Uterus (tissue), 4 donors: ENCODE results near the gene MTUS2. TPM values are rescaled to one million over a fixed set of nuclear protein-coding genes. Genes with fewer than 3 reads are reported as not detected.

ENCODE experiments used
- DNase-seq, 2 donors: peaks; one replicate each; pipeline ENCODE4 v3.0.0-alpha.2; 2019 to 2020
- H3K27ac ChIP-seq, 2 donors: fragments of 200-600 bp; sonication (generic); 1 replicate in 1 of 2; 2 replicates in 1 of 2; pipeline ENCODE4 v1.5.1; 2016 to 2018
- H3K27me3 ChIP-seq, 2 donors: fragments of 200-600 bp; sonication (generic); one replicate each; pipeline ENCODE4 v1.5.1; 2018 to 2019; ENCODE audit warnings: control low read depth in 1 of 2
- H3K36me3 ChIP-seq, 2 donors: fragments of 200-600 bp; sonication (generic); one replicate each; pipeline ENCODE4 v1.5.1; 2019; ENCODE audit warnings: control low read depth in 1 of 2
- H3K4me1 ChIP-seq, 2 donors: fragments of 200-600 bp; sonication (generic); one replicate each; pipeline ENCODE4 v1.5.1; 2018 to 2019; ENCODE audit warnings: control low read depth in 1 of 2
- H3K4me3 ChIP-seq, 2 donors: fragments of 200-600 bp; sonication (generic); 1 replicate in 1 of 2; 2 replicates in 1 of 2; pipeline ENCODE4 v1.5.1; 2018 to 2019; ENCODE audit warnings: mild to moderate bottlenecking in 1 of 2
- H3K9me3 ChIP-seq, 2 donors: fragments of 200-600 bp; sonication (generic); one replicate each; pipeline ENCODE4 v1.5.1; 2019; ENCODE audit warnings: control low read depth in 1 of 2
- CTCF ChIP-seq, 4 experiments: fragments of 200-600 bp in 2 of 4; fragments of 450-650 bp in 2 of 4; sonication (generic) in 2 of 4; IDR thresholded peaks; one replicate each; pipeline ENCODE4 v1.5.1; 2016 to 2019; ENCODE audit warnings: antibody characterized with exemption in 4 of 4, mild to moderate bottlenecking in 2 of 4, moderate library complexity in 1 of 4
- POLR2A ChIP-seq, 2 donors: fragments of 450-650 bp; IDR thresholded peaks; one replicate each; pipeline ENCODE4 v1.6.1; 2016; ENCODE audit warnings: antibody characterized with exemption in 2 of 2, mild to moderate bottlenecking in 1 of 2, moderate library complexity in 1 of 2
- intact Hi-C: fragments of 100-400 bp; cut with DNase I; formaldehyde crosslinking; loops from one replicate; pipeline ENCODE4 v1.15.1; 2023; ENCODE audit warnings: low total_unique reads
- total RNA-seq, 4 donors: library from RNA; depleted of rRNA in 3 of 4; stranded (reverse); fragments of >200 nt in 3 of 4; gene quantifications; one replicate each; pipeline versions ENCODE4 v1.1.0 to v1.2.4, GENCODE V29; 2014 to 2023
- donor health status: DM: yes; HTN: yes; CAD: no.

Gene MTUS2
- total RNA-seq, 4 donors from 2014 or later = 0.26 to 4.0 (median 3.6) TPM; not detected in 1

GRCh38 chr13:29473166-29473565 lies 653.0 kb downstream of the MTUS2 start:
- H3K27me3 ChIP-seq = no peaks in the 10 kb centered on the region
- intact Hi-C loops = no loop called here
- no peaks in the 10 kb centered on the region for H3K9me3 ChIP-seq
- no peaks in the 10 kb centered on the region for H3K36me3 ChIP-seq
- no peak overlapping the region for H3K27ac ChIP-seq
- H3K4me1 ChIP-seq = no peaks in the 10 kb centered on the region
- DNase-seq = no peak
- TF ChIP-seq POLR2A (IDR thresholded peaks at IDR 0.05) (no peak), CTCF (IDR thresholded peaks at IDR 0.05) (no peak)
- H3K4me3 ChIP-seq = no peak overlapping the region

- Histone ChIP-seq H3K27me3 (no peaks in the 10 kb centered on the region), H3K4me3 (no peak overlapping the region), H3K36me3 (no peaks in the 10 kb centered on the region), H3K9me3 (no peaks in the 10 kb centered on the region), H3K4me1 (no peaks in the 10 kb centered on the region), H3K27ac (no peak overlapping the region)
- no peak for TF ChIP-seq CTCF (IDR thresholded peaks at IDR 0.05)
- TF ChIP-seq POLR2A (IDR thresholded peaks at IDR 0.05) = no peak
- DNase-seq = no peak
- intact Hi-C loops = no loop called here
Measured at GRCh38 chr13:29474991-29475390, 654.9 kb downstream of the MTUS2 start.

GRCh38 chr13:29476046-29476445 lies 655.9 kb downstream of the MTUS2 start:
- Histone ChIP-seq H3K36me3 (no peaks in the 10 kb centered on the region), H3K4me3 (no peak overlapping the region), H3K9me3 (no peaks in the 10 kb centered on the region), H3K4me1 (no peaks in the 10 kb centered on the region), H3K27me3 (no peaks in the 10 kb centered on the region), H3K27ac (no peak overlapping the region)
- intact Hi-C loops = no loop called here
- no peak for TF ChIP-seq POLR2A (IDR thresholded peaks at IDR 0.05)
- no peak for TF ChIP-seq CTCF (IDR thresholded peaks at IDR 0.05)
- no peak for DNase-seq

- no peaks in the 10 kb centered on the region for H3K9me3 ChIP-seq
- H3K27ac ChIP-seq = no peak overlapping the region
- intact Hi-C loops = no loop called here
Measured at GRCh38 chr13:29479716-29480492, 659.8 kb downstream of the MTUS2 start.

More at GRCh38 chr13:29479716-29480492, 659.8 kb downstream of the MTUS2 start:
- no peak for TF ChIP-seq CTCF (IDR thresholded peaks at IDR 0.05)
- TF ChIP-seq POLR2A (IDR thresholded peaks at IDR 0.05) = no peak
- H3K36me3 ChIP-seq = no peaks in the 10 kb centered on the region
- no peaks in the 10 kb centered on the region for H3K27me3 ChIP-seq
- DNase-seq = no peak
- no peak overlapping the region for H3K4me3 ChIP-seq
- no peaks in the 10 kb centered on the region for H3K4me1 ChIP-seq
